HepG2 (cell line): Measurements from ENCODE around the gene CCDC74B. TPM values are rescaled to one million over a fixed set of nuclear protein-coding genes. Genes with fewer than 3 reads are reported as not detected.
"Not testable (repeated sequence)": the region's sequence is repeated elsewhere in the genome, so short reads cannot be mapped to it uniquely, and the experiment has no call there.

Experiments
- ATAC-seq: fragments of 200-7000 bp; cut with Tn5 transposase; 3 replicates; pipeline ENCODE4 v1.9.1; 2020; ENCODE audit warnings: mild to moderate bottlenecking, moderate library complexity
- BruUV-seq: library from RNA; stranded (reverse); fragments of 400-500 nt; replicated peaks from 2 replicates; lab custom pipeline; 2021; lab: Mats Ljungman, UMichigan
- CTCF ChIA-PET: fragments of 300-600 bp; formaldehyde crosslinking; extraction: SDS; loops from one replicate; lab custom pipeline; 2021; ENCODE audit warnings: low total read pairs, inconsistent platforms, low intra/inter-chr PET ratio; lab: Yijun Ruan, JAX
- POLR2A ChIA-PET: fragments of 350-600 bp; sonication (Branson Sonifier 250); formaldehyde crosslinking; loops from one replicate; lab custom pipeline; 2020; ENCODE audit warnings: antibody characterized with exemption, inconsistent platforms; lab: Yijun Ruan, JAX
- DNase-seq: peaks from one replicate; pipeline ENCODE4 v3.0.0-alpha.2; 2015; ENCODE audit warnings: low spot score
- FAIRE-seq: peaks from 3 replicates; lab custom pipeline; 2011; peaks lifted over from hg19 to GRCh38; lab: Jason Lieb, UNC
- H2AFZ ChIP-seq: one replicate; pipeline ENCODE4 v1.6.1; 2011; ENCODE audit warnings: low read length, inconsistent platforms
- H3K27ac ChIP-seq: fragments of 300-600 bp; 3 replicates; pipeline ENCODE4 v1.8.0; 2011; ENCODE audit warnings: mixed run types, mild to moderate bottlenecking, mixed read lengths, low read length, inconsistent platforms; ENCODE audit not compliant: insufficient read depth; ENCODE audit errors: extremely low read length
- H3K27me3 ChIP-seq, 2 experiments: fragments of 200-600 bp in 1 of 2; 2 replicates in 1 of 2; 3 replicates in 1 of 2; pipeline versions ENCODE4 v1.6.0 to v1.8.0; 2011; ENCODE audit warnings: low read length in 2 of 2, mild to moderate bottlenecking in 2 of 2, moderate library complexity in 2 of 2, inconsistent platforms in 1 of 2; ENCODE audit not compliant: insufficient read depth in 2 of 2, control insufficient read depth in 1 of 2
- H3K36me3 ChIP-seq, 2 experiments: fragments of 200-600 bp in 1 of 2; replicated peaks in 1 of 2; 2 replicates in 1 of 2; 3 replicates in 1 of 2; pipeline versions ENCODE4 v1.5.1 to v1.8.0; 2011; ENCODE audit warnings: low read length in 2 of 2, inconsistent platforms in 1 of 2; ENCODE audit not compliant: insufficient read depth in 2 of 2, control insufficient read depth in 1 of 2
- H3K4me1 ChIP-seq: 2 replicates; pipeline ENCODE4 v1.5.1; 2012; ENCODE audit warnings: low read length, inconsistent platforms; ENCODE audit not compliant: insufficient read depth
- H3K4me2 ChIP-seq: 2 replicates; pipeline ENCODE4 v1.6.0; 2011; ENCODE audit warnings: low read depth, low read length, inconsistent platforms
- H3K4me3 ChIP-seq, 3 experiments: fragments of 200-600 bp in 1 of 3; sonication (generic), shearing (Covaris generic) in 1 of 3; replicated peaks in 1 of 3; 2 replicates each; pipeline ENCODE4 v1.5.1; 2011 to 2016; ENCODE audit warnings: low read length in 3 of 3, inconsistent platforms in 2 of 3, low read depth in 2 of 3, mild to moderate bottlenecking in 2 of 3, control low read depth in 1 of 3, mixed read lengths in 1 of 3; ENCODE audit not compliant: insufficient read depth in 1 of 3
- H3K79me2 ChIP-seq: one replicate; pipeline ENCODE4 v1.6.1; 2011; ENCODE audit warnings: low read length, inconsistent platforms; ENCODE audit not compliant: insufficient read depth
- H3K9ac ChIP-seq: 2 replicates; pipeline ENCODE4 v1.6.0; 2011; ENCODE audit warnings: mild to moderate bottlenecking, low read depth, low read length, inconsistent platforms; ENCODE audit not compliant: insufficient read depth
- H3K9me3 ChIP-seq: 2 replicates; pipeline ENCODE4 v1.5.1; 2012; ENCODE audit warnings: mild to moderate bottlenecking, low read length
- H4K20me1 ChIP-seq: 2 replicates; pipeline ENCODE4 v1.6.0; 2011; ENCODE audit warnings: inconsistent platforms, mild to moderate bottlenecking, low read length, moderate library complexity; ENCODE audit not compliant: insufficient read depth
- ARNT ChIP-seq: fragments of 450-650 bp; IDR thresholded peaks from 2 replicates; pipeline ENCODE4 v1.6.1; 2017
- IKZF5 ChIP-seq: IDR thresholded peaks from 2 replicates; pipeline ENCODE4 v1.6.1; 2018; ENCODE audit warnings: missing genetic modification reagents, mild to moderate bottlenecking, missing compliant biosample characterization
- KLF9 ChIP-seq: IDR thresholded peaks from 2 replicates; pipeline ENCODE4 v1.6.1; 2016; ENCODE audit warnings: low read depth
- NONO ChIP-seq, 2 experiments: fragments of 450-650 bp in 1 of 2; sonication (generic) in 1 of 2; formaldehyde crosslinking in 1 of 2; IDR thresholded peaks in 1 of 2; conservative IDR thresholded peaks in 1 of 2; 2 replicates each; pipeline versions ENCODE4 v1.6.1 to v1.8.0; 2017 to 2022; ENCODE audit warnings: mild to moderate bottlenecking in 1 of 2, missing genetic modification reagents in 1 of 2, moderate library complexity in 1 of 2
- SAP130 ChIP-seq: IDR thresholded peaks from 2 replicates; pipeline ENCODE4 v1.6.1; 2016; ENCODE audit warnings: low read depth
- ZBTB1 ChIP-seq: sonication (generic); formaldehyde crosslinking; IDR thresholded peaks from 2 replicates; pipeline ENCODE4 v1.4.0; 2020; ENCODE audit warnings: missing genetic modification reagents, borderline replicate concordance
- ZBTB21 ChIP-seq: sonication (generic); formaldehyde crosslinking; IDR thresholded peaks from 2 replicates; pipeline ENCODE4 v1.4.0; 2020; ENCODE audit warnings: missing genetic modification reagents
- ZHX1 ChIP-seq: sonication (generic); formaldehyde crosslinking; IDR thresholded peaks from 2 replicates; pipeline ENCODE4 v1.8.1; 2022; ENCODE audit warnings: low read depth, mild to moderate bottlenecking, missing genetic modification reagents
- ZNF138 ChIP-seq: sonication (generic); formaldehyde crosslinking; IDR thresholded peaks from 2 replicates; pipeline ENCODE4 v1.5.0; 2020; ENCODE audit warnings: mild to moderate bottlenecking, low read depth, missing genetic modification reagents
- ZNF430 ChIP-seq: sonication (generic); formaldehyde crosslinking; IDR thresholded peaks from 2 replicates; pipeline ENCODE4 v1.9.0; 2021; ENCODE audit warnings: mild to moderate bottlenecking, missing genetic modification reagents
- WGBS: methylation state at CpG from one replicate; pipeline ENCODE4 v1.1.6; 2017; ENCODE audit warnings: low lambda C conversion rate; 5-methylcytosine and 5-hydroxymethylcytosine counted together
- in situ Hi-C: cut with HindIII; loops from 2 replicates; pipeline ENCODE4 v1.10.0; 2017; ENCODE audit warnings: low pct_unique_long_range_greater_than_20kb; ENCODE audit not compliant: extremely low pct_ligation_motif_present
- intact Hi-C: fragments of 100-400 bp; cut with micrococcal nuclease; formaldehyde crosslinking; loops from one replicate; pipeline ENCODE4 v1.10.0; 2022; ENCODE audit not compliant: unreplicated experiment
- polyA plus RNA-seq, 8 experiments: library from polyadenylated mRNA; depleted of rRNA in 3 of 8; stranded (reverse) in 7 of 8; unstranded in 1 of 8; fragments of >200 nt; fragmentation: Illumina TruSeq in 4 of 8; extraction: Trizol in 4 of 8; gene quantifications; 2 replicates each; pipeline versions ENCODE4 v1.2.1 to v1.2.3, GENCODE V29; 2011 to 2016; ENCODE audit warnings: low read depth in 4 of 8, missing spikeins in 1 of 8, mixed read lengths in 1 of 8; ENCODE audit not compliant: insufficient read depth in 1 of 8
- total RNA-seq, 5 experiments: library from RNA; depleted of rRNA; stranded (reverse); fragments of >200 nt; fragmentation: Illumina TruSeq; extraction: Trizol; gene quantifications; 2 replicates each; pipeline ENCODE4 v1.2.3, GENCODE V29; 2016; ENCODE audit warnings: low read depth in 1 of 5

The CCDC74B gene
- total and polyA plus RNA-seq, 2 of the 13 experiments (the other 11 are each of a cell fraction or from before 2014, with no cell fraction given), result 0.07 to 0.11 TPM

GRCh38 chr2:130180404-130181324 is 35.8 kb upstream of the CCDC74B start (continued):
- TF ChIP-seq NONO (IDR thresholded peaks at IDR 0.05), result not testable (repeated sequence)
- TF ChIP-seq NONO (CRISPR knock-in tag; conservative IDR thresholded peaks at IDR 0.05) (peak; percentile 1; the same call in 1 of the 2 replicates), ZNF430 (CRISPR knock-in tag) (peak; percentile 38; the same call in 1 of the 2 replicates)

- intact Hi-C loops, H3K9me3 ChIP-seq, H3K27me3 ChIP-seq, H3K4me2 ChIP-seq, POLR2A ChIA-PET, H4K20me1 ChIP-seq, H3K27ac ChIP-seq, H3K4me3 ChIP-seq, CTCF ChIA-PET, H3K9ac ChIP-seq, DNase-seq, BruUV-seq, H2AFZ ChIP-seq, FAIRE-seq, ATAC-seq: not testable (repeated sequence)
- Histone ChIP-seq H3K4me1 (peaks cover 12% of the 10 kb centered on the region), H3K79me2 (peaks cover 45% of the 10 kb centered on the region), H3K36me3 (peaks cover 27 to 71% of the 10 kb centered on the region in 2 experiments)
- in situ Hi-C loops, result loop anchor here (25.0 kb wide), 1 partner anchor 1312 kb away; the partner anchor contains the start of genes MZT2A and TUBA3D
- 97% methylated on average over 4 of the region's 5 CpGs for WGBS
Observed at GRCh38 chr2:130174866-130175265, 30.0 kb upstream of the CCDC74B start.

GRCh38 chr2:130169896-130170295 is 25.0 kb upstream of the CCDC74B start:
- POLR2A ChIA-PET, result interaction anchor here (1.3 kb wide), 1 partner anchor 11 kb away, joined by 3 read pairs; the partner anchor contains the start of gene SMPD4
- 93% methylated on average over 7 of the region's 7 CpGs for WGBS
- intact Hi-C loops (no loop called here), in situ Hi-C loops (no loop called here)
- no TSS peak for BruUV-seq
- no peaks in the 10 kb centered on the region for H3K27me3 ChIP-seq
- no peak overlapping the region for H3K27ac ChIP-seq
- ATAC-seq, result no peak
- H4K20me1 ChIP-seq, result no peaks in the 10 kb centered on the region
- peaks cover 37 to 86% of the 10 kb centered on the region in 2 experiments for H3K36me3 ChIP-seq
- H3K4me3 ChIP-seq, result no peak overlapping the region
- DNase-seq, result no peak
- no peak for FAIRE-seq
- H3K79me2 ChIP-seq, result peaks cover 3% of the 10 kb centered on the region
- H3K4me1 ChIP-seq, result no peaks in the 10 kb centered on the region
- H2AFZ ChIP-seq, result no peak overlapping the region
- no peaks in the 10 kb centered on the region for H3K9me3 ChIP-seq
- no peak for TF ChIP-seq ARNT
- no peak for TF ChIP-seq ZBTB1 (CRISPR knock-in tag)
- no peak for TF ChIP-seq IKZF5 (CRISPR knock-in tag)
- no peak for TF ChIP-seq ZNF138
- no peak for TF ChIP-seq ZBTB21
- TF ChIP-seq KLF9 (CRISPR knock-in tag), result no peak
- no peak for TF ChIP-seq ZHX1 (CRISPR knock-in tag)
- TF ChIP-seq SAP130, result no peak
- TF ChIP-seq, all 625 proteins: peak for 0
- CTCF ChIA-PET, result no interaction called here
- no peak overlapping the region for H3K9ac ChIP-seq
- no peak overlapping the region for H3K4me2 ChIP-seq
